ENCODE measurements around the gene EPN1.

Gene EPN1

GRCh38 chr19:55679343-55680257 is 4.6 kb downstream of the EPN1 start:
- DNase-seq (ENCODE audit: low spot score) = no peak

GRCh38 chr19:55680339-55681130 is 5.5 kb downstream of the EPN1 start:
- DNase-seq (ENCODE audit: low spot score) = no peak

GRCh38 chr19:55681131-55682092 is 6.4 kb downstream of the EPN1 start:
- no peak for DNase-seq (ENCODE audit: low spot score)

GRCh38 chr19:55683449-55684261 is 8.6 kb downstream of the EPN1 start:
- no peak for DNase-seq (ENCODE audit: low spot score)

- no peak for DNase-seq (ENCODE audit: low spot score)
Observed at GRCh38 chr19:55684946-55685681, 10.1 kb downstream of the EPN1 start.

GRCh38 chr19:55685776-55686175 is 10.8 kb downstream of the EPN1 start:
- DNase-seq (ENCODE audit: low spot score) = no peak

GRCh38 chr19:55686311-55687050 is 11.5 kb downstream of the EPN1 start:
- no peak for DNase-seq (ENCODE audit: low spot score)

- no peak for DNase-seq (ENCODE audit: low spot score)
Observed at GRCh38 chr19:55687281-55688201, 12.5 kb downstream of the EPN1 start.

- DNase-seq (ENCODE audit: low spot score) = no peak
Observed at GRCh38 chr19:55688422-55689218, 13.6 kb downstream of the EPN1 start.

- no peak for DNase-seq (ENCODE audit: low spot score)
Observed at GRCh38 chr19:55689411-55690108, 14.5 kb downstream of the EPN1 start.

- DNase-seq (ENCODE audit: low spot score) = no peak
Observed at GRCh38 chr19:55690109-55690768, 15.2 kb downstream of the EPN1 start.

- no peak for DNase-seq (ENCODE audit: low spot score)
Observed at GRCh38 chr19:55690769-55691545, 15.9 kb downstream of the EPN1 start.

- DNase-seq (ENCODE audit: low spot score) = no peak
Observed at GRCh38 chr19:55691561-55692481, 16.8 kb downstream of the EPN1 start.

GRCh38 chr19:55692681-55693081 is 17.7 kb downstream of the EPN1 start:
- no peak for DNase-seq (ENCODE audit: low spot score)
